Nephron progenitor cell (in vitro differentiated cells): ENCODE results near the gene ALAD.
"Not testable (repeated sequence)": the region's sequence is repeated elsewhere in the genome, so short reads cannot be mapped to it uniquely, and the experiment has no call there.

Source experiments
- DNase-seq: peaks from one replicate; pipeline ENCODE4 v3.0.0; 2021
- H3K27ac Mint-ChIP-seq: 2 replicates; pipeline ENCODE4 v1.8.0; 2021; ENCODE audit warnings: mild to moderate bottlenecking, moderate library complexity, mixed read lengths
- H3K27me3 Mint-ChIP-seq: 2 replicates; pipeline ENCODE4 v1.8.0; 2021; ENCODE audit warnings: mild to moderate bottlenecking, low read depth, mixed read lengths; ENCODE audit not compliant: poor library complexity
- H3K36me3 Mint-ChIP-seq: 2 replicates; pipeline ENCODE4 v1.8.0; 2021; ENCODE audit warnings: low read depth, mixed read lengths
- H3K4me1 Mint-ChIP-seq: 2 replicates; pipeline ENCODE4 v1.8.0; 2021; ENCODE audit warnings: mixed read lengths
- H3K4me3 Mint-ChIP-seq: 2 replicates; pipeline ENCODE4 v1.8.0; 2021; ENCODE audit warnings: mild to moderate bottlenecking, moderate library complexity, mixed read lengths
- H3K9me3 Mint-ChIP-seq: 2 replicates; pipeline ENCODE4 v1.8.0; 2021; ENCODE audit warnings: mild to moderate bottlenecking, moderate library complexity, mixed read lengths
- CTCF ChIP-seq: fragments of 200-600 bp; sonication (generic); IDR thresholded peaks from 2 replicates; pipeline ENCODE4 v1.5.0; 2021; ENCODE audit warnings: antibody characterized with exemption

The ALAD gene

DNA sequence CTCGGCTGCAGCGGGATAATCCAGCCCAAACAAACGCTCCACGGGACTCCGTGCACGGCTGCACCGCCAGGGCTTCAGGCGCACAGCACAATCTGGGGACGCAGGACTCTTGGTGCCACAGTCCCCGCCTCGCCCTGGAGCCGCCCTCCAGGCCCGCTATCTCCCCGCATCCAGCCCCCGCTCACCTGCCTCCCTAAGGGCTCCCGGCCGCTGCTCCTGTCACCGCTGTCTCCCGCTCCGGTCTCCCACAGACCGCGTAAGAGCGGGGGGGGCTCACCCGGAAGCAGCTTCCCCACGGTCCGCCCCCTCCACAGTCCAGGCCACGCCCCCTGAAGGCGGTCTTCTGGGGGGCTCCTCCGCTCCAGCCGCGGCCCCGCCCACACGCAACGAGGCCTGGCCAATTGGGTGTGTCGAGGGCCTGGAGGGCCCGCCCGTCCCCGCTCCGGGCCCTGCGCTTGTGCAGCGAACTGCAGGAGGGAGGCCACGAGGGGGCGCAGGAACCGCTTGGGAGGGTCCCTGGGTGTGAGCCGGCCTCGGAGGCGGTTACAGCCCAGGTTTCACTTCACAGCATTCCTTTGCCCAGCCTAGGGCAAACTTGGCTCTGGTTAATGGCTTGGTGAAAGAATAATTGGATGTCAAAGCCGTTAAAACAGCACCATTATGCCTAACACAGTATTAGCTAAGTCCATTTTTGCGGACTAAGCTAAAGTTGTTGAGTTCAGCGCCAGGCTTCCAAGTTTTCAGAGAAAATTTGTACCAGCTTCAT lies at the start of gene ALAD:
ALAD (minus strand) TSS at position 258 of the 766 bp plus-strand sequence. CDS start 7,725 bp downstream, outside the sequence.
- Mint-ChIP-seq H3K4me1 (peaks cover 18% of the 10 kb centered on the region), H3K4me3 (peak within 1 kb of the TSS; percentile 90), H3K9me3 (no peaks in the 10 kb centered on the region), H3K27me3 (peaks cover 5% of the 10 kb centered on the region), H3K36me3 (no peaks in the 10 kb centered on the region), H3K27ac (no peak within 1 kb of the TSS)
- TF ChIP-seq CTCF = peak; percentile 90
- DNase-seq = peak; percentile 100

DNA sequence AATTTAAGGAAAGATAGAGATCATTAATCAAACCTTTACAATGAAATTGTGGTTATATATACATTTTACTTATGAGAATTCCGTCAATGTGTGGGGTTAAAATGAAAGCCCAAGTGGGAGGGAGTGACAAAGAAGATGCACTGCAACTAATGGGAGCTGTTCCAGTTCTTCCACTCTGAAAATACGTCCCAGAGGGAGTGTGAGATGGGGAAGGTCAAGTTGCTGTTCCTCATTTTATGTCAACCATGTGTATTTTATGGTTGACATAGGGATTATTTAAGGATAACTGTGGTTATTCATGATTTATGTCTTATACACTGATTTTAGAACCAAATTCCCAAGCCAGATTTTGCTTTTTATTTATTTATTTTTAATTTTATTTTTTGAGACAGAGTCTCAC lies 48.3 kb upstream of the ALAD start:
- DNase-seq = no peak
- Mint-ChIP-seq H3K9me3 (no peaks in the 10 kb centered on the region), H3K4me3 (no peak overlapping the region), H3K27ac (no peak overlapping the region), H3K4me1 (no peaks in the 10 kb centered on the region), H3K36me3 (no peaks in the 10 kb centered on the region), H3K27me3 (no peaks in the 10 kb centered on the region)
- no peak for TF ChIP-seq CTCF

GRCh38 chr9:113446323-113446740 lies 45.2 kb upstream of the ALAD start:
- Mint-ChIP-seq H3K4me1 (no peaks in the 10 kb centered on the region), H3K27me3 (no peaks in the 10 kb centered on the region), H3K9me3 (no peaks in the 10 kb centered on the region), H3K27ac (no peak overlapping the region), H3K36me3 (no peaks in the 10 kb centered on the region), H3K4me3 (no peak overlapping the region)
- no peak for DNase-seq
- TF ChIP-seq CTCF = peak; percentile 68

GRCh38 chr9:113444736-113445135 lies 43.7 kb upstream of the ALAD start:
- DNase-seq = no peak
- Mint-ChIP-seq H3K36me3 (no peaks in the 10 kb centered on the region), H3K4me1 (no peaks in the 10 kb centered on the region), H3K27me3 (no peaks in the 10 kb centered on the region), H3K27ac (no peak overlapping the region), H3K9me3 (no peaks in the 10 kb centered on the region), H3K4me3 (no peak overlapping the region)
- no peak for TF ChIP-seq CTCF

DNA sequence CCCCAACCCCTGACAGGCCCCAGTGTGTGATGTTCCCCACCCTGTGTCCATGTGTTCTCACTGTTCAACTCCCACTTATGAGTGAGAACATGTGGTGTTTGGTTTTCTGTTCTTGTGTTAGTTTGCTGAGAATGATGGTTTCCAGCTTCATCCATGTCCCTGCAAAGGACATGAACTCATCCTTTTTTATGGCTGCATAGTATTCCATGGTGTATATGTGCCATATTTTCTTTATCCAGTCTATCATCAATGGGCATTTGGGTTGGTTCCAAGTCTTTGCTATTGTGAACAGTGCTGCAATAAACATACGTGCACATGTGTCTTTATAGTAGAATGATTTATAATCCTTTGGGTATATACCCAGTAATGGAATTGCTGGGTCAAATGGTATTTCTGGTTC lies 36.6 kb upstream of the ALAD start:
- DNase-seq, H3K4me1 Mint-ChIP-seq, H3K36me3 Mint-ChIP-seq, H3K27ac Mint-ChIP-seq, H3K4me3 Mint-ChIP-seq: not testable (repeated sequence)
- Mint-ChIP-seq H3K9me3 (peaks cover 22% of the 10 kb centered on the region), H3K27me3 (peaks cover 14% of the 10 kb centered on the region)

GRCh38 chr9:113436728-113437515 lies 35.8 kb upstream of the ALAD start:
- Mint-ChIP-seq H3K27me3 (peaks cover 17% of the 10 kb centered on the region), H3K27ac (no peak overlapping the region), H3K4me1 (no peaks in the 10 kb centered on the region), H3K9me3 (peaks cover 22% of the 10 kb centered on the region), H3K36me3 (no peaks in the 10 kb centered on the region), H3K4me3 (no peak overlapping the region)
- TF ChIP-seq CTCF = no peak
- no peak for DNase-seq
